ENCODE data around the gene HBP1.
A peak's percentile ranks its signal among the peaks of the same experiment; 100 is the strongest.
"Not testable (repeated sequence)": the region's sequence is repeated elsewhere in the genome, so short reads cannot be mapped to it uniquely, and the experiment has no call there.

HBP1 gene

GRCh38 chr7:107242267-107242666 is 73.5 kb downstream of the HBP1 start (continued):
- TF ChIP-seq CREB5 (CRISPR knock-in tag; IDR thresholded peaks at IDR 0.05; ENCODE audit: low read depth) (no peak), ZNF565 (CRISPR knock-in tag; conservative IDR thresholded peaks at IDR 0.05; ENCODE audit: low read depth) (no peak), POU6F1 (CRISPR knock-in tag; IDR thresholded peaks at IDR 0.05; ENCODE audit: borderline replicate concordance, low read depth) (no peak), OSR1 (CRISPR knock-in tag; IDR thresholded peaks at IDR 0.05) (no peak), SNAI2 (CRISPR knock-in tag; IDR thresholded peaks at IDR 0.05) (no peak), ARNTL (CRISPR knock-in tag; IDR thresholded peaks at IDR 0.05; ENCODE audit: borderline replicate concordance, low read depth) (no peak), TCF4 (CRISPR knock-in tag; IDR thresholded peaks at IDR 0.05; ENCODE audit: borderline replicate concordance) (no peak), ESRRG (CRISPR knock-in tag; IDR thresholded peaks at IDR 0.05) (no peak), CSDC2 (CRISPR knock-in tag; IDR thresholded peaks at IDR 0.05) (no peak), ISL1 (CRISPR knock-in tag; IDR thresholded peaks at IDR 0.05) (no peak)

- TF ChIP-seq PPARA (CRISPR knock-in tag; IDR thresholded peaks at IDR 0.05; ENCODE audit: borderline replicate concordance) (no peak), ZNF565 (CRISPR knock-in tag; conservative IDR thresholded peaks at IDR 0.05; ENCODE audit: low read depth) (no peak), PATZ1 (CRISPR knock-in tag; IDR thresholded peaks at IDR 0.05; ENCODE audit: borderline replicate concordance) (no peak), CSRNP3 (CRISPR knock-in tag; IDR thresholded peaks at IDR 0.05) (no peak), TCF4 (CRISPR knock-in tag; IDR thresholded peaks at IDR 0.05; ENCODE audit: borderline replicate concordance) (no peak), OSR1 (CRISPR knock-in tag; IDR thresholded peaks at IDR 0.05) (no peak), ZFP30 (CRISPR knock-in tag; IDR thresholded peaks at IDR 0.05) (no peak), RARB (CRISPR knock-in tag; IDR thresholded peaks at IDR 0.05) (no peak), ZNF8 (CRISPR knock-in tag; IDR thresholded peaks at IDR 0.05) (no peak), GLIS3 (CRISPR knock-in tag; IDR thresholded peaks at IDR 0.05) (no peak), TOX (CRISPR knock-in tag; IDR thresholded peaks at IDR 0.05; ENCODE audit: borderline replicate concordance) (no peak), POU6F1 (CRISPR knock-in tag; IDR thresholded peaks at IDR 0.05; ENCODE audit: borderline replicate concordance, low read depth) (no peak)
- no peak for ATAC-seq
Measured at GRCh38 chr7:107244613-107245012, 75.8 kb downstream of the HBP1 start.

- ATAC-seq: not testable (repeated sequence)
Measured at GRCh38 chr7:107246836-107247235, 78.0 kb downstream of the HBP1 start.

GRCh38 chr7:107248551-107249316 is 79.9 kb downstream of the HBP1 start:
- no peak for ATAC-seq
- TF ChIP-seq TOX (CRISPR knock-in tag; IDR thresholded peaks at IDR 0.05; ENCODE audit: borderline replicate concordance) (no peak), ARNTL (CRISPR knock-in tag; IDR thresholded peaks at IDR 0.05; ENCODE audit: borderline replicate concordance, low read depth) (no peak), ZFP30 (CRISPR knock-in tag; IDR thresholded peaks at IDR 0.05) (no peak)

More at GRCh38 chr7:107246836-107247235, 78.0 kb downstream of the HBP1 start:
- TF ChIP-seq ZNF8 (CRISPR knock-in tag; IDR thresholded peaks at IDR 0.05): peak; percentile 89
